ENCODE measurements around the gene EXOC2.

The EXOC2 gene

DNA sequence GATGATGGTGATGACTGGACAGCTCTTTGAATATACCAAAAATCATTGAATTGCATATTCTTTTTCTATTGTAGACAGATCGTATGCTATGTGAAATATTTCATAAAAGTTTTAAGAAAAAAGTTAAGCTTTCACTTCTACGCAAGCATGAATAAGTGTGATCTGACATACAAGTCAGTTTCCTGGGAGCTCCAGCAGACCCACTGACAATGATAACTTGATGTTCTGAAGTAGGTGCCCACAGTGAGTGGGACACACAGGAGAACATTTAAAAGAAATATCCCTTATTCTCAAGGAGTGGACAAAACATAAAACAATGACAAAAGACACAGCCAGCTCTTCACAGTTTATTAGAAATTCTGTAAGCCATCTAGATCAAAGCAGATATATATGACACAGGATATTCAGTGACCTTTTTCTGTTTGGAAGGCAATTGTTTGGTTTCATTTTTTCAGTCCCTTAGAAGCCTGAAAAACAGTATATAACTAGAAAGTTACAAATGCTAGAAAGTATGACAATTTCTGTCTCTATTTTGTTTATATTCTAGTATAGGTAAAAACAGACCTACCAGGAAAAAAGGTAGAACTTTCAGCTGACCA lies 200.0 kb downstream of the EXOC2 start:
- DNase-seq, result no peak

GRCh38 chr6:492178-492577 lies 200.8 kb downstream of the EXOC2 start:
- no peak for DNase-seq

GRCh38 chr6:491233-491632 lies 201.7 kb downstream of the EXOC2 start:
- peak; percentile 49 for DNase-seq

DNA sequence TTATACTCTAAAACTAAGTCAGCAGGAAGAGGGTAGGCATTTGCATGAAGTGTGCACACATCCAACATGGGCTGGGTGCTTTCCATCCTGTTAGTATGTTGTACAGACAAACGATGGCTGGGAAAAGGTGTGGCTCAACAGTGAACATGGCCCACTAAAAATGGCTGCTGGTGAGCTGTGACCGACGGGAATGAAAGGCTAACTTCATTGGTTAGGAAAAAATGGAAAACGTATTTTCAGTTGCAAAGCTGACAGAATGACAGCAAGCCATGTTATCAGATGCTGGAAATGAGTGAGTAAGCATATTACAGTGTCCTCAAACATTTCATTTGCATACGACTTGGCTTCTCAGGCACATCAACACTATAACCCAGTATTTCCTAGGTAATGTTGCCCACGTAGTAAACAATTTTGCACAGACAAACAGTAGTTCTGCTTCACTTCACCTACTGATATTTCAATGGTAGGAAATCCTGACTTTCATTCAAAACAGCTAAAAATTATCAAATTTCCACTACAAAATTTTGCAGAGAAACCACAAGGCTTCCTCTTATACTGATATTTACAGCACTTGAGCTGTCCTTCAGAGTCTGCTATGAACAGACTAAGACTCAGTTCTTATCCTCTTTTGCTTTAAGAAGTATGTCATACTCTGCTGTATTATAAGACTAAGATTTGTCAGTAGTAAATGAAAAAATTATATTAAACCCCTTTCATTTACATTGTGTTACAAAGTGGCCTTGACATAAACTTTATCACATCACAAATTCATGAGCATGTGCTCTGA lies 202.5 kb downstream of the EXOC2 start:
- DNase-seq, result no peak

GRCh38 chr6:489762-490161 lies 203.2 kb downstream of the EXOC2 start:
- DNase-seq, result no peak

GRCh38 chr6:489001-489400 lies 203.9 kb downstream of the EXOC2 start:
- no peak for DNase-seq

DNA sequence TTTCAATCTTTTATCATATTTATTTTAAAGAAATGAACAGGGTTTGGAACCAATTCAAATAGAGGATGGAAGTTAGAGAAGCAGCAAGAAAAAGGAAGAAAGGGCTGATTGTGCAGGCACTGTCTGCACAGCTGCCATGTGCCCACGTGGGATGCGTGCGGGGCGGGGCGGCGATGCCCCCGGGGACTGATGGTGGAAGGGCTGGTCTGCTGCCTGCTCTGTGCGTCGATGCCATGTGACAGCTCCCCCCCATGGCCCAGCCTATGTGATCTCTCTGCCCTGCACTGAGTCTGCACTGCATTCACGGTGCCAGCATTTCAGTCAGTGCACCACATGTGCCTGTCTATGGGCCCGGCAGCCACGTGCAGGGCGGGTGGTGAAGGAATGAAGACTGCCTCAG lies 205.0 kb downstream of the EXOC2 start:
- no peak for DNase-seq

GRCh38 chr6:485655-486170 lies 207.2 kb downstream of the EXOC2 start:
- DNase-seq, result no peak

- DNase-seq, result no peak
These were observed 208.2 kb downstream of the EXOC2 start for GRCh38 chr6:484746-485145.

GRCh38 chr6:484086-484745 lies 208.7 kb downstream of the EXOC2 start:
- no peak for DNase-seq

GRCh38 chr6:475314-475713 lies 217.6 kb downstream of the EXOC2 start:
- DNase-seq, result no peak

DNA sequence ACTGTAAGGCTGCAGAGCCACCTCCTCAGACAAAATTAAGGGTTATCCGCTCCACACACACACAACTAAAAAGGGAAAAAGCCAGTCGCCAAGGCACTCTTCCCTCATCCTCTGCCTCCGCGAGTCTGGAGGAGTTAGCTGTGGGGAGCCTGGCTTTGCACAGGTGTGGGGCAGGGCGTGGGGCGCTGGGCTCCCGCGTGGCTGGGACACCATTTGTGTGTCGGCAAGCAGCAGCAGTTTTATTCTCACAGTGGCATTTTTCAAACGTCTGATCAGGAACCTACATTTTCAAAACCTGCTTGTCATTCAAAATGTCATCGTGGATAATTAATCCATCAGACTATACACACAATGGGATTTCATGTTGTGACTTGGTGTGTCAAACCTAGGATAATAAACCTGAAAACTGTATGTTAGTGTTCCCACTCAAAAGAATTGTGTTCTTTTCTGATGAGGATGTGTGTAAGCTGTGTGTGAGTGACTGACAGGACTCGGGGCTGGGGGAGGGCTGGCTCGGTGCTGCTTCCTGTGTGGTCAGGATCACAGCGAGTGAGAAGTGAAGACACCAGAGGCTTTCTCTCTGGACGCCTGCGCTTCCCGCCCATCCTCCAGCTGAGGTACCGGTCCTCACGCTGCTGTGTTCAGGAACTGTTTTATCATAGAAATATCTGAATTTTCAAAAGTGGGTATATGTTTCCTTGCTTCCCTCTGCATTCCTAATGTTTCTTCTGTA lies 218.3 kb downstream of the EXOC2 start:
- peak; percentile 74 for DNase-seq

DNA sequence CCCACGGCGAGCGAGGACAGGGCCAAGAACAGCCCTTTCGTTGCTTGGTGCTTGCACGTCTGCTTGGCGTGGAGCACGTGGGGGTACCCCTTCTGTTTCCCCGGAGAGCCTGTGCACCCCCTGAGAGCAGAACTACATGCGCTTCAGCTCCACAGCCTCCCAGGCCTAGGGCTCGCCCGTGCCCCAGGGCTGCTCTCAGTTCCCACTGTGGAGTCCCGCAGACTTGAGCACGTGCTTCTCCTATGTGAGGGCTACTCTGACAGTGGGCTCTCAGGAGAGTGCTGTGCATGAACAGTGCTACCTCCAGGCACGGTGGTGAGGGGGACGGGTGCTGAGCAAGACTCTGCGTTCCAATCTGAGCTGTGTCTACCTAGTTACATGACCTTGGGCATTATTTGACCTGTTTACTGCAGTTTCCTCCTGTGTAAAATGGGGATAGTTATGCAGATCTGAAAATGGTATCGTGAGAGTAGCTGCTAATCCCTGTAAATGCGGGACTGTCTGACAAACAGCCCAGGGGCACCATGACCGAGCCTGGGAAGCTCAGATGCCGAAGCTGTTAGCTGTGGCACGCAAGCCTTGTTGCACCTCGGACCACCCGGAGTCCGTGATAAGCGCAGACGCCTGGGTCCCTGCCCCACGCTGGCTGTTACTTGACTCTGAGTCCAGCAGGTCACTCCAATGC lies 219.0 kb downstream of the EXOC2 start:
- no peak for DNase-seq

DNA sequence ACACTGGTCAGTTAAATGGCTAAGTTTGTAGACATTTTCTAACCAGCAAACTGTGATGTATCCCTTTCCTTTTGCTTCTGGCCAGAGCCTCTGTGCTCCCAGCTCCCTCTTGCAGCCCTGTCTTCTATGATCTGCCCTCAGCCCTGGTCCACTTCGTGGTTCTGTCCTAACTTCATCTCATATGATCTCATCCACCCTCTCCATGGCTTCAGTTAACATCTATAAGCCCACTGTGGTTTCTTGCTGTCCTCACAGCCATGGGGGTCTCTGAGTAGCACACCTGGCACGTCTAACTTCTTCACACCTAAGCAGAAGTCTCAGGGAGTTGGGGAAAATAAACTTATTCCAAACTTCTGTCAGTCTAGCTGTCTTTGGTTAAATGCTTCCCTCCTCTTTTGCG lies 219.6 kb downstream of the EXOC2 start:
- DNase-seq, result no peak

- DNase-seq, result no peak
These were observed 222.0 kb downstream of the EXOC2 start for GRCh38 chr6:470901-471448.

DNA sequence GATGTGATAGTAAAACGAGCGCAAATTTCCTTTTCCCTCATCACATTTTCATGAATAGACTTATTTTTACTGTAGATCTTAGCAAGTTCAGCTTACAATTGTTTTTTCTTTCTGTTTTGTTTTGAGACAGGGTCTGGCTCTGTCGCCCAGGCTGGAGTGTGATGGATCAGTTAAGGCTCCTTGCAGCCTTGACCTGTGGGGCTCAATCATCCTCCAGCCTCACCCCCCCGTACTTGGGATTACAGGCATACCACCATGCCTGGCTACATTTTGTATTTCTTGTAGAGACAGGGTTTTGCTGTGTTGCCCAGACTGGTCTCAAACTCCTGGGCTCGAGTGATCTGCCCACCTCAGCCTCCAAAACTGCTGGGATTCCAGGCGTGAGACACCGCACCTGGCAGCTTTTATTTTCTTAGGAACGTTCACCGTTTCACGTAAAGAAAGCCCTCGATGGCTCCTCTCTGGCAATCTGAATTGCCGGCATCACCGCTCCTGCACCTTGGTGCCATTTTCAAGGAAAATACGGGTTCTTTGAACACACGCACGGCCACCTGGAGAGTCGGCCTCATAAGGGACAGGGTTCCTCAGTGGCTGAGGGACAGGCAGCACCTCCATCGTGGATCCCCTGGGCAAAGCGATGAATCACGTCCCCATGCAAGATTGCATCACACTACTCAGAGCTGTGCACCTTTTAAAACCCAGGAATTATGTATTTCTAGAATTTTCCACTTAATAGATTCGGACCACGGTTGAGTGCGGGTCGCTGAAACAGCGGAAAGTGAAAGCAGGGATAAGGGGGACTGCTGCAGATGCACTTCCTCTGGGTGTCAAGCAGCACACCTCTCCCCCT lies 222.7 kb downstream of the EXOC2 start:
- DNase-seq, result no peak

DNA sequence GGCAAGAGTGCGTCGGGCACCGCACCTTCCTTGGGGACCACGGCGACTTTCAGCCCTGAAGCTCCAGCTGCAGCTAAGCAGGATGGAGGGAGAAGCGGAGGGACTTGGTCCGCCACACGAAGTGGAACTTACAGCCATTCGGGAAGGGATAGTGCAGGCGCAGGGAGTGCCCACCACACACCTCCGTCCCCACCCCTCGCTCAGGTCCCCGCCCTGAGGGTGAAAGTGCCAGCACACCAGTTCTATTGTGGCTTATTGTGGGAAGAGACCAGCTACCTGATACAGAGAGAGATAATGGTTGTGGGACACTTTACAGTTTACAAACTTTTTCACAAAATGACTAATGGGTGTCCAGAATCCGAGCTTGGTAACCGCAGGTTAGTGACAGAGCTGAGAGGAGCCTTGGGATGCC lies 225.3 kb downstream of the EXOC2 start:
- no peak for DNase-seq

DNA sequence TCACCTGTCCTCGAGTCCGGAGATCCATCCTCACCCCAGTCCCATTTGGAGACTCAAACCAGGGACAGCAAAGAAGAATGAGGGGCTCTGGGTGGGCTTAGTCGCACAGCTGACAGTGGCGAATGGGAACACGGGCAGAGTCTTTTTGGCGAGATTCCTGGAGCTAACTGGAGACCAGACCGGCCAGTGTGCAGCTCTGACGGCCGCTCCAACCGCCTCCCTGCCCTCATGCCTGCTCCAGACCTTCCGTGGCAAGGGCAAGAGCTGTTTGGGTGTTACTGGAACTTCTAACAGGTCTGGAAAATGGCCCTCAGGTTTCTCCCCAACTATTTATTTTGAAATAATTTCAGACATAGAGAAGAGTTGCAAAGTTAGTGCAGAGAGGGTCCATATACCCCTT lies 225.8 kb downstream of the EXOC2 start:
- no peak for DNase-seq

- no peak for DNase-seq
These were observed 226.4 kb downstream of the EXOC2 start for GRCh38 chr6:466564-466963.

DNA sequence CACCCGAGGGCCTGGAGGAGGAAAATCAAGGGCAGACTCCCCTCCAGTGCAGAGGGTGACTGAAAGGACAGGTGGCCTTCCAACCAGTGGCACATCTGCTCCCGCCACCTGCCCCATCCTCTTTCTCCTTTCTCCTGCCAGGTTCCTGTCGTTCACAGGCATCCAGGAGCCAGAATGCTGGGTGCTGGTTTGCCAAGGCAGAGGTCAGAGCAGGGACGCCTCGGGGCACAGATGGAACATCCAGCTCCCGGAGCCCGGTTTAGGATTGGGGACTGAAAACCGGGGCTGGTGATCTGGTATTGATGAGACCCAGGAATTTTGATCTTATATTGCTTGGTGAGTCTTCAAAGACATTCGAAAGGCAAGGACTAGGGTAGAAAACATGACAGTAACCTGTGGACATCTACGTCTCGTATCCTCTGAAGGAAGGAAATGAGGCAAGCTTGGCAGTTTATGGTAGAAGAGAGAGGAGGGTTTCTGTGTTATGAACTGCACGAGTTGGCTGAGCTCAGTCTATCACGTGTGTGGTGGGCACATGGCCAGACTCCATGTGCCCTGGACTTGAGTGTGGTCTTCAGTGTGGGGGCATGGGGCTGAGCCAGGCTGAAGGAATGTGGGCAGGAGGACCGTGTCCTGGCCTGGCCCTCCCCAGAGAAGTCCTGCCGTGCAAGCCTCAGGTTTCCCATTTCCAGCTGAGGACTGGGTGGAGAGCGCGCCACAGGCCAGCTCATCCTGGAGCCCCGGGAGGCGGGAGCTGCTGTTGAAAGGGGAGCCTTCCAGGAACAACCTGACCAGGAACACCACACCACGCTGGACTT lies 227.2 kb downstream of the EXOC2 start:
- DNase-seq, result no peak

DNA sequence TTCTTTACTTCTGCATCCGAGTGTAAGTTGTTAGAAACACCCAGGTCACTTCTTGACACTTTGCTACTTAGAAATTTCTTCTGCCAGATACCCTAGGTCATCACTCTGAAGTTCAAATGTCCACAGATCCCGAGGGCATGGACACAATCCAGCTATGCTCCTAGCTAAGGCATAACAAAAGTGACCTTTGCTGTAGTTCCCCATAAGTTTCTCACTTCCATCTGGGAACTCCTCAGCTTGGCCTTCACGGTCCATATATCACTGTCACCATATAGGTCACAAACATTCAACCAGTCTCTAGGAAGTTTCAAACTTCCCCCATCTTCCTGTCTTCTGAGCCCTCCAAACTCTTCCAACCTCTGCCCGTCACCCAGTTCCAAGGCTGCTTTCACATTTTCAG lies 236.1 kb downstream of the EXOC2 start:
- DNase-seq, result no peak

All from CD4-positive, alpha-beta T cell treated with Interleukin-10 for 1 hour (primary cell).